IPS DF 6.9 (cell line): ENCODE data around the gene RRP1.
A peak's percentile ranks its signal among the peaks of the same experiment; 100 is the strongest.

Source experiments
- DNase-seq: peaks from one replicate; pipeline ENCODE4 v3.0.0-alpha.2; 2013; ENCODE audit warnings: low read depth, low spot score
- H3K27ac ChIP-seq: one replicate; pipeline ENCODE4 v1.5.1; 2013; ENCODE audit warnings: low read length, control low read depth
- H3K27me3 ChIP-seq: 2 replicates; pipeline ENCODE4 v1.6.1; 2013; ENCODE audit warnings: mild to moderate bottlenecking, low read length; ENCODE audit not compliant: control insufficient read depth, insufficient read depth
- H3K36me3 ChIP-seq: 2 replicates; pipeline ENCODE4 v1.6.1; 2013; ENCODE audit warnings: low read length; ENCODE audit not compliant: control insufficient read depth, insufficient read depth
- H3K4me1 ChIP-seq: 2 replicates; pipeline ENCODE4 v1.6.1; 2013; ENCODE audit warnings: low read length; ENCODE audit not compliant: control insufficient read depth, insufficient read depth
- H3K4me3 ChIP-seq: 2 replicates; pipeline ENCODE4 v1.5.1; 2013; ENCODE audit warnings: mild to moderate bottlenecking, low read length
- H3K9me3 ChIP-seq: 2 replicates; pipeline ENCODE4 v1.6.1; 2013; ENCODE audit warnings: low read length, inconsistent platforms; ENCODE audit not compliant: control insufficient read depth, insufficient read depth
- WGBS: extraction: QIAGEN DNeasy Blood & Tissue Kit; methylation state at CpG from one replicate; pipeline ENCODE4 v1.1.7; 2013; ENCODE audit warnings: mixed read lengths, missing lambda C conversion rate; ENCODE audit not compliant: insufficient read length, insufficient coverage; 5-methylcytosine and 5-hydroxymethylcytosine counted together

The RRP1 gene

DNA sequence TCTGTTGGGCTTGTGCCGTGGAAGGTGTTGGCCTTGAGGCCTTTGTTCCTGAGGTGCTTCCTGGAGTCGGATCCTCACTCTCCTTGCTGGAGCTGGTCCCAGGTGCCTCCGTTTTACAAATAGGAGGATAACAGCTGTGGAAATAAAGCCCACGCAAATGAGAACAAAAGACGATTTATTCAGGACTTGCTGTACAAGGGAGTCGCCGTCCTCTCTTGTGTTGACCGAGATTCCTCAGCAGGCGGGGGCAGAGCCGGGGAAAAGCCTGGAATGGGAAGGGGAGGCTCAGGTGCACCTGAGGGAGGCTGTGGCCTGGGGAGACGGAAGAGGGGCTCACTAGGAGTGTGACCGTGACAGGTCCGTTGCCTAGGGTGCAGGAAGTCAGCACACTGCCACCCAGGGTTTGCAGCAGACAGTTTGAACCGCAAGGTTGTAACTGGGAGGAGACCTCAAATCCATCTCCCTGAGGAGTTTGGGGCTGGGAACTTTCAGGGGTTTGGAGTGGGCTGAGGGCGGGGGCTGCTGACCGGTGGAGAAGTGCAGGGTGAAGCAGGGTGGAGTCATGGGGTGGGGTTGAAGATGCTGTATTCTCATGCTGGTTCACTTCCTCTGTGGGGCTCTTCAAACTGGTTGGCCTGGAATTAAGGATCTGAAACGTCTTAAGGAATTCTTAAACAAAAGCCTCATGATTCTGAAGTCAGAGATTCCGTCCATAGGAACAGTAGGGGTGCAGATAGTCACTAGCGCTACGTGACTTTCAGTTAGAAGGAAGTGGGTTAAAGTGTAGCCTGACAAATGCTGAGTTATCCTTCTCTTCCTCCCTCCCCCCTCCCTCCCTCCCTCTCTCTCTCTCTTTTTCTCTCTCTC, 10.7 kb upstream of the RRP1 start:
- Histone ChIP-seq H3K27ac (no peak overlapping the region), H3K9me3 (no peaks in the 10 kb centered on the region), H3K27me3 (no peaks in the 10 kb centered on the region), H3K36me3 (peaks cover 5% of the 10 kb centered on the region; the same call in 1 of the 2 replicates), H3K4me1 (peaks cover 2% of the 10 kb centered on the region; the same call in 1 of the 2 replicates), H3K4me3 (no peak overlapping the region)
- WGBS: no CpG with 5 or more reads among the region's 20 CpGs
- no peak for DNase-seq

DNA sequence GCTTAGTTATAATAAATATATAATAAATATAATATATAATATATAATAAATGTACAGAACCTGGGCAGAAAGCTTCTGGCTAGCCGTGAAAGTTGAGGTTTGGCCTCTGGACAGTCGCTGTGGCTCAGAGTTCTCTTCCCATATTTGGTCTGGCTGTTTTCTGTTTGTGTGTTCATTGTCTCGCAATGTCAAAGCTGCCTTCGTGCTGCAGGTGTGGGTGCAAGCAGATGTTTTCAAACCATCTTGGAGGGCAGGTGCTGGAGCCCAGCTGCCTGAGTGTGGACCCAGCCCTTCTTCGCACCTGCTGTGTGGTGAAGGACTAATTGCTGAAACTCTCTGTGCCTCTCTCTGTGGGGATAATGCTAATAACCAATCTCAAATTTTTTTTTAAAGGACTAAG, 9.7 kb upstream of the RRP1 start:
- H3K27ac ChIP-seq: no peak overlapping the region
- WGBS: no CpG with 5 or more reads among the region's 5 CpGs
- no peak for DNase-seq
- H3K27me3 ChIP-seq: no peaks in the 10 kb centered on the region
- peaks cover 2% of the 10 kb centered on the region; the same call in 1 of the 2 replicates for H3K4me1 ChIP-seq
- H3K9me3 ChIP-seq: no peaks in the 10 kb centered on the region
- H3K36me3 ChIP-seq: no peaks in the 10 kb centered on the region
- no peak overlapping the region for H3K4me3 ChIP-seq

DNA sequence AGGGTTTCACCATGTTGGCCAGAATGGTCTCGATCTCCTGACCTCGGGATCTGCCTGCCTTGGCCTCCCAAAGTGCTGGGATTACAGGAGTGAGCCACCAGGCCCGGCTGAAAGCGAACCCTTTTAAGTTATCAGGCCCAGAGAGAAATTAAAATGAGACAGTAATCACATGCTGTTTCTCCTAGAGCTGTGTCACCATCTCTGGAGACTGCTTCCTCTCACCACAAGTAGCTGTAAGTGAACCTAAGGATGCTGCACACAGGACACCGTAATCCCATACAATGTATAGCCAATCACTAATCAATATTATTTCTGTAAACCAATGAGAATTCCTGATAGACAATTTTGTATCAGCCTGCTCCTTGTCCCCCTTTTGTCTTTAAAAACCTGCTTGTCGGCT, 7.5 kb upstream of the RRP1 start:
- DNase-seq: no peak
- Histone ChIP-seq H3K27ac (no peak overlapping the region), H3K27me3 (no peaks in the 10 kb centered on the region), H3K4me1 (no peaks in the 10 kb centered on the region), H3K4me3 (no peak overlapping the region), H3K9me3 (no peaks in the 10 kb centered on the region), H3K36me3 (no peaks in the 10 kb centered on the region)
- WGBS: no CpG with 5 or more reads among the region's 6 CpGs

GRCh38 chr21:43782431-43783097, 6.8 kb upstream of the RRP1 start:
- no peak for DNase-seq
- no peaks in the 10 kb centered on the region for H3K9me3 ChIP-seq
- no peaks in the 10 kb centered on the region for H3K27me3 ChIP-seq
- H3K36me3 ChIP-seq: no peaks in the 10 kb centered on the region
- no peak overlapping the region for H3K27ac ChIP-seq
- no peak overlapping the region for H3K4me3 ChIP-seq
- WGBS: no CpG with 5 or more reads among the region's 5 CpGs
- no peaks in the 10 kb centered on the region for H3K4me1 ChIP-seq

DNA sequence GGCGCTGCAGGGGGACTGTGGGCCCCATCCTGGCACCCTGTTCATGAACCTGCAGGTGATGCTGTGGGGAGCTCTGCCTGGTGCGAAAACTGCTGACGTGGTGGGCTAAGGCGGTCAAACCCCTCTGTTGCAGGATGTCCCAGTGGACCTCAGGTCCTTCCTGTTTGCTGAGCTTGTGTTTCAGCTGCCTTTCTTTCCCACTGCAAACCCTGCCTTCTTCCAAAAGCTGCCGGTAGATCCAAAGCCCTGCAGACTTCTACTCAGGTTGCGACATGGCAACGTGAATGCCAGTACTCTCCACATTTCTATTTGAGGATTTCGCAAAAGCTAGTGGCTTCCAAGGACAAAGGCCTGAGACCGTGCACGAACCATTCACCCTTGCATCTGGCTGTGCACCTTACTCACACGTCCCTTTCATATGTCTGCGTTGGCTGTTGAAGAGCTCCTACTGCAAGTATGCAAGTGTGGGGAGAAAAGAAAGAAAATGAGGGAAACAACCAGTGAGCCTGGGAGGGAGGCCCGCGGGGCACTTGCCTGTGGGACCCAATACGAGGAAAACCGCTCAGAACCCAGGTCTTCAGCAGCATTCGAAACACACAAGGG, 6.2 kb upstream of the RRP1 start:
- Histone ChIP-seq H3K27me3 (no peaks in the 10 kb centered on the region), H3K9me3 (no peaks in the 10 kb centered on the region), H3K36me3 (no peaks in the 10 kb centered on the region), H3K27ac (no peak overlapping the region), H3K4me1 (no peaks in the 10 kb centered on the region), H3K4me3 (no peak overlapping the region)
- WGBS: no CpG with 5 or more reads among the region's 17 CpGs
- no peak for DNase-seq

DNA sequence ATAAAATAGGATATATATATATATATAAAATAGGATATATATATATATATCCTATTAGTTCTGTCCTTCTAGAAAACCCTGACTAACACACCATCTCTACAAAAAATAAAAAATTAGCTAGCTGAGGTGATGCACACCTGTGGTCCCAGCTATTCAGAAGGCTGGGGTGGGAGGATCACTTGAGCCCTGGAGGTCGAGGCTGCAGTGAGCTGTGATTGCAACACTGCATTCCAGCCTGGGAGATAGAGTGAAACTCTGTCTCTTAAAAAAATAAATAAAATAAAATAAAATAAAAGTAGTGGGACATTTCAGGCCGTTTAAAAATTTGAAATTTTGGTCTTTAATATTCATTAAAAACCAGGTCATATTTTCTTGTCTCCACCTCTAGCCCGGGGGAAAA, 4.2 kb upstream of the RRP1 start:
- Histone ChIP-seq H3K27me3 (no peaks in the 10 kb centered on the region), H3K4me3 (no peak overlapping the region), H3K4me1 (no peaks in the 10 kb centered on the region), H3K27ac (no peak overlapping the region), H3K9me3 (no peaks in the 10 kb centered on the region), H3K36me3 (no peaks in the 10 kb centered on the region)
- WGBS: no CpG with 5 or more reads among the region's 3 CpGs
- no peak for DNase-seq

GRCh38 chr21:43786300-43786806, 3.0 kb upstream of the RRP1 start:
- no CpG with 5 or more reads among the region's 18 CpGs for WGBS
- H3K27ac ChIP-seq: no peak overlapping the region
- no peaks in the 10 kb centered on the region for H3K4me1 ChIP-seq
- peaks cover 2% of the 10 kb centered on the region; the same call in 1 of the 2 replicates for H3K36me3 ChIP-seq
- H3K4me3 ChIP-seq: no peak overlapping the region
- no peaks in the 10 kb centered on the region for H3K9me3 ChIP-seq
- H3K27me3 ChIP-seq: no peaks in the 10 kb centered on the region
- no peak for DNase-seq

GRCh38 chr21:43786807-43787440, 2.5 kb upstream of the RRP1 start:
- no peaks in the 10 kb centered on the region for H3K9me3 ChIP-seq
- peaks cover 5% of the 10 kb centered on the region for H3K36me3 ChIP-seq
- H3K4me3 ChIP-seq: no peak overlapping the region
- DNase-seq: no peak
- H3K27ac ChIP-seq: no peak overlapping the region
- no peaks in the 10 kb centered on the region for H3K4me1 ChIP-seq
- H3K27me3 ChIP-seq: no peaks in the 10 kb centered on the region
- no CpG with 5 or more reads among the region's 38 CpGs for WGBS

DNA sequence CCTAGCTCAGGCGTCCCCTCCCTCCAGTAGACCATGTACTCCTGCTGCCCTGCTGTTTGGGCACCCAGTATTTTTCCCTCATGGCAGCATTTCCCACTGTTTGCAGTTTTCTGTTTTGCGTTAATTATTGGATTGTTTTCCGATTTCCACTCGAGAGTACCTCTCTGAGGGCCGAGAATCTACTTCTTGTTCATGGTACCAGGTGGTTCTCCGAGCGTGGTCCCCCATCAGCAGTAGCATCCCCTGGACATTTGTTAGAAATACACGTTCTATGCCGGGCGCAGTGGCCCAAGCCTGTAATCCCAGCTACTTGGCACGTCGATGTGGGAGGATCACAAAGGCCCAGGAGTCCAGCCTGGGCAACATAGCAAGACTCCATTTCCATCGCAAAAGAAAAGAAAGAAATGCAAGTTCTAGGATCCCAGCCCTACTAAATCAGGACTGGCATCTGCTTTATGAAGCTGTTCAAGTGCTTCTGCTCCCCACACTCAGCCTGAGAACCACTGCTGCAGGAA, 690 bp downstream of the RRP1 start:
- Histone ChIP-seq H3K4me3 (peak overlapping the region; percentile 94), H3K4me1 (no peaks in the 10 kb centered on the region), H3K9me3 (no peaks in the 10 kb centered on the region), H3K27me3 (no peaks in the 10 kb centered on the region), H3K27ac (no peak overlapping the region), H3K36me3 (peaks cover 29% of the 10 kb centered on the region)
- no CpG with 5 or more reads among the region's 13 CpGs for WGBS
- DNase-seq: no peak

GRCh38 chr21:43792406-43792805, 3.0 kb downstream of the RRP1 start:
- Histone ChIP-seq H3K36me3 (peaks cover 41% of the 10 kb centered on the region), H3K27ac (no peak overlapping the region), H3K4me1 (no peaks in the 10 kb centered on the region), H3K4me3 (no peak overlapping the region), H3K27me3 (no peaks in the 10 kb centered on the region), H3K9me3 (no peaks in the 10 kb centered on the region)
- no CpG with 5 or more reads among the region's 8 CpGs for WGBS
- no peak for DNase-seq
